CD1c-positive myeloid dendritic cell (primary cell): ENCODE data around the gene MAP2K7.

ENCODE experiments used
- DNase-seq: peaks from one replicate; pipeline ENCODE4 v3.0.0-alpha.2; 2016; ENCODE audit errors: extremely low spot score

Gene MAP2K7

DNA sequence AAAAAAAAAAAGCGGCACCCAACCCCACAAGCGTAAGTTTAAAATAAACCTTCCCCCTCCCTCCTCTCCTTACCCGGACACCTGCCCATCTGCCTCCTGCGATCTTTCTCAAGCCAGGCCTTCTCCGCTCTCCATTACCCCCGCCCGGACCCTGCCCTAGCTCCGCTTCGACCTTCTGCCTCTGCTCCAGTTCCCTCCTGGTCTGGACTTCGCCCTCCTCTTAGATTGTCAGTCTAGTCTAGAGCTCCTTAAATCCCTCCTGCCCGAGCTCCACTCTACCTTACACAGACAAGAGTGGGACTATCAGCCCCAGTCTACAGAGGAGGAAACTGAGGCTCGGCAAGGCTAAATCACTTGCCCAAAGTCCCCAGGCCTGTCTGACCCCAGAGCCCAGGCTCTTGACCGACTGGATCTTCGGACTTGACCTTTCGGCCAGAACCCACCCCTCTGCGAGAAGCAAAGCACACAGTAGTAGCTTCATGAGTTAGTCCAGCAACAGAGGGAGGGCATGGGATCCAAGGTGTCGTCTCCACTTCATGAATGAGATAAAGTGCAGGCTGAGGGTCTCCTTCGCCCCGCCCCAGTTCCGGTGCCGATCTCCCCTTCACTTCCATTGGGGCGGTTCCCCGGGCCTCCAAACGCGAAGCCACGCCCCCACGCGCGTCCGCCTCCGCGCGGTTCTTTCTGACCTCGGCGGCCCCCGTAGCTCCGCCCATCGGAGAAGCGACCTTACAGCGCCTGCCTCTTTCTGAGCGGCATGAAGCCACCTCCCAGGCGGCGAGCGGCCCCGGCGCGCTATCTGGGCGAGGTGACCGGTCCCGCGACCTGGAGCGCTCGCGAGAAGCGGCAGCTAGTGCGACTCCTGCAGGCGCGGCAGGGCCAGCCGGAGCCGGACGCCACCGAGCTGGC is 16.2 kb downstream of the MAP2K7 start, which contains the start of gene SNAPC2:
Gene SNAPC2, plus strand, starts transcription at position 729 of the 909 bp plus-strand sequence. Its CDS starts 29 bp downstream, at position 758.
- DNase-seq = peak; percentile 94

DNA sequence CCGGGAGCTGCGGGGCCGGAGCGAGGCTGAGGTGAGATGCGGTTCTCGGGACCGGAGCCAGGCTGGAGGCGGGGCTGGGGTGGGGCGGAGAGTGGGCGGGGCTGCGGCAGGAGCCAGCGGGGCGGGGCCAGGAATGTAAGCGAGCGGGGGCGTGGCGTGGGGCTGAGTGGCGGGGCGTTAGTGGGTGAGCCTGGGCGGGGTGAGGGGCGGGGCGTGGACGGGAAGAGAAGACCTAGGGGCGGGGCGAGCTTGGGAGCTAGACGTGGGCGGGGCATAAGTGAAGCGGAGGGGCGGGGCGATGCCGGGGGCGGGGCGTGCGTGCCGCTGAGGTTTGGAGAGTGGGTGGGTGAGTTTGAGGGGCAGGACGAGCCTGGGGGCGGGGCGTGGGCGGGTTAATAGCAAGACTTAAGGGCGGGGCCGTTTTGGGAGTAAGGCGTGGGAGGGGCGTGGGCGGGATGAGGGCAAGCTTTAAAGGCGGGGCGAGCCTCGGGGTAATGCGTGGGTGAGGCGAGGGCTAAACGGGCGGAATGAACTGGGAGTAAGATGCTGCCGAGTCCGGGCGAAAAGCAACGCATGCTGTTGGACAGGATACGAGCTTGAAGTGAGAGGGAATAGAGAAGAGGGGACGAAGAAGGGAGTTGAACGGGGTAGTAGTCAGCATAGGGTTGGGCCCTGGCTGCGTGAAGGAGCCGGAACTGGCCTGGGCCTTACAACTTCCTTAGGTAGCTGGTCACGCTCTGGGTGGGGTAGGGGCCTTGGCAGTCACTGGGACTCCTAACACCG is 17.0 kb downstream of the MAP2K7 start:
- peak; percentile 98 for DNase-seq

DNA sequence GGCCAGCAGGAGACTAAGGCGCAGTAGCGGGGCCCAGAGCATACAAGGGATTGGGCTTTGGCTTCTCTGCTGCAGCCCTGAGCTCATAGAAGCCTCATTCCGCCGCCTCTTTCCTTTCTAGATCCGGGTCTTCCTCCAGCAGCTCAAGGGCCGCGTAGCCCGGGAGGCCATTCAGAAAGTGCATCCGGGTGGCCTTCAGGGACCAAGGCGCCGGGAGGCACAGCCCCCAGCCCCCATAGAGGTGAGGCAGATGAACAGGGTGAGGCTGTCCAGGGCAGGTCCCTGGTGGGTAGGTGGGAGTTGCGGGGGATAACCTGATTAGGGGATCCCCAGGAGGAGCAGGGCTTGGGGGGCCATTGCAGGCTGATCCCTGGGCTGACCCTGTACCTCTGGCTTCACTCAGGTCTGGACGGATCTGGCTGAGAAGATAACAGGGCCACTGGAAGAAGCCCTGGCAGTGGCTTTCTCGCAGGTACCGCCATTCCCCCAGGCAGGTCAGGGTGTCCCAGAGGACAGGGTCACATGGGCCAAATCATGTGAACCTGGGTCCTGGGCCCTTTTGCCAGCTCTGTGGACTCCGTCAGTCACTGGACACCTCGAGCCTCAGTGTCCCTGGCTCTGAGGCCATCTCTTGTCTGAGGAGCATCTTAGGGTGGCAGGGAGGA is 17.8 kb downstream of the MAP2K7 start:
- no peak for DNase-seq

DNA sequence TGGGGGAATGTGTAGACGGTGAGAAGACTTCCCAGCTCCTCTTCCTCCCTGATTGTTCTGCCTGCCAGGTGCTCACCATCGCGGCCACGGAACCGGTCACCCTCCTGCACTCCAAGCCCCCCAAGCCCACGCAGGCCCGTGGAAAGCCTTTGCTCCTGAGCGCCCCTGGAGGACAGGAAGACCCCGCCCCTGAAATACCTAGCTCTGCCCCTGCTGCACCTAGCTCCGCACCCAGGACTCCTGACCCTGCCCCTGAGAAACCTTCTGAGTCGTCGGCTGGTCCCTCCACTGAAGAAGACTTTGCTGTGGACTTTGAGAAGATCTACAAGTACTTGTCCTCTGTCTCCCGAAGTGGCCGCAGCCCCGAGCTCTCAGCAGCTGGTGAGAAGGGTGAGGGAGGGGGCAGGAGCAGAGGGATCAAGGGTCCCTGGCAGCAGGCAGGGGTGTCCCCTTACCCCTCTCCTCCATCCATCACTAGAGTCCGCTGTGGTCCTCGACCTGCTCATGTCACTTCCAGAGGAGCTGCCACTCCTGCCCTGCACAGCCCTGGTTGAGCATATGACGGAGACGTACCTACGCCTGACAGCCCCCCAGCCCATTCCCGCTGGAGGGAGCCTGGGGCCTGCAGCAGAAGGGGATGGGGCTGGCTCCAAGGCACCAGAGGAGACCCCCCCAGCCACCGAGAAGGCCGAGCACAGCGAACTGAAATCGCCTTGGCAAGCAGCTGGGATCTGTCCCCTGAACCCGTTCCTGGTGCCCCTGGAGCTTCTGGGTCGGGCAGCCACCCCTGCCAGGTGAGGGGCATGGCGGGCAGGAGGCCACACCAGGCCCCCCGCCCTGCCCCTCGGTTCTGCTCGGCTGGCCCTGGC is 18.5 kb downstream of the MAP2K7 start:
- DNase-seq = no peak

DNA sequence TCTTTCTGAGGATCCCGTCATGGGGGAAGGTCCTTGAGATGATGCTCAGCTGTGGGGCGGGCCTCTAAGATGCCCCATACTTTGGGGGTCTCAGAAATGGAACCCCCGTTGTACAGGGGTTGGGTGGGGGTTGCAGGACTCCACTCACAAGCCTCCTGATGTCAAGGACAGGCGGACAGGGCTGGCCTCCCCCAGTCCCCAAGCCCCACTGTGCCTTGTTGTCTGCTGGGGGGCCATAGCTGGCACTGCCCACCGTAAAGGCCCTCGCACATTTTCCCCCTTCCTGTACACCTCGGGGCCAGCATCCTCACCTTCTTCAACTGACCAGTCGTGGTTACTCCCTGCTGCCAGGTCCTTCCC is 19.1 kb downstream of the MAP2K7 start:
- no peak for DNase-seq

DNA sequence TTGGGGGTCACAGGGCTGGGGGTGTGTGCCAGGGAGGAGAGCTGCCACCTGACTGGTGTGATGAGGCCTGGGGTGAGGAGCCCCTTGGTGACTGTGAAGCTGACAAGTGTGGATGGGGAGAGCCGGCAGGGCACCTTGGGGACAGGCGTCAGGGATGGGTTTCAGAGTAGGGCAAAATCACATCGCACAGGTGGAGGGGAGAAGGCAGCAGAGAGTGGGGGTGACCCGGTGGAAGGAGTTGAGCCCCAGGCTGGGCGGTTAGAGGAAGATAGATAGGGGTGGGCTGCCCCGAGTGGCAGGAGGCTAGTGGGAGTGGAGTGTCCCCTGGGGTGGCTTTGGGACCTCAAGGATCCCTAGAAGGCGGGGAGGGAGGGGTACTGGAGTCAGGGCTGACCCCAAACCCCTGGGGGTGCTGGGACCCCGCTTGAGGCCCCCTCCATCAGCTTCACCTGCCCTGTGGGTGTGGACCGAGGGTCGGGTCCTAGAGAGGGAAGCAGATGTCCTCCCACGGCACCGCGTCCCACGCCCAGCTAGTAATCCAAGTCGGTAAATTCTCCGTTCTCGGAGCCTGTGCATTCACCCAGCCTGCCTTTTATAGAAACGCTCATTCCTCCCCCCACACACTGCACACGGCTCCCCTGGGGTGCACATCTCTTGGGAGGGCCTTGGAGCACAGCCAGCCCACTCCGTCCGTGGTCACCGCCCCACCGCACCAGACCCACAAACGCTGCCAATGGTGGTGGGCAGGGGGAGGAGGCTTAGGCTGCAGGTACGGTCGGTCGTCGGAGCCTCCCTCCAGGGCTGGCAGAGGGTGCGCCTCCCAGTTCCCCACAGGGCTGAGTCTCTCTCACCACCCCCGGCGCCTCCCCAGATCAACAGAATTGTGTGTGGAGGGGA is 19.9 kb downstream of the MAP2K7 start:
- no peak for DNase-seq

DNA sequence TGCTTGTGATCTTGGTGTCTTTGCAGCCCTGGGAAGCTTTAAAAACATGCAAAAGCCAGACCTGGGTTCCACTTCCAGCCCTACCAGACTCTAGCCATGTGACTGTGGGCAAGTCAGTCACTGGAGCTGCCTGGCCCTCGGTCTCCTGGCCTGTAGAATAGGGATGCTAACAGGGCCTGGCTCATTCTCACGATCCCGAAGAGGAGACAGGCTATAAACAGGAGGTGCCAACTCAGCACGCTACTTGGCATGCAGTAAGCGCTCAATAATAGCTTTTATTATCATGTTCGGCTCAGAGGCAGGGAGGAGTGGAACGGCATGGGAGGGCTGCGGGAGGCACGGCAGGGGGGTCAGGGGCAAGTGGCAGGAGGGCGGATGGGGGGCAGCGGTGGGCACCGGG is 20.6 kb downstream of the MAP2K7 start:
- DNase-seq = no peak

DNA sequence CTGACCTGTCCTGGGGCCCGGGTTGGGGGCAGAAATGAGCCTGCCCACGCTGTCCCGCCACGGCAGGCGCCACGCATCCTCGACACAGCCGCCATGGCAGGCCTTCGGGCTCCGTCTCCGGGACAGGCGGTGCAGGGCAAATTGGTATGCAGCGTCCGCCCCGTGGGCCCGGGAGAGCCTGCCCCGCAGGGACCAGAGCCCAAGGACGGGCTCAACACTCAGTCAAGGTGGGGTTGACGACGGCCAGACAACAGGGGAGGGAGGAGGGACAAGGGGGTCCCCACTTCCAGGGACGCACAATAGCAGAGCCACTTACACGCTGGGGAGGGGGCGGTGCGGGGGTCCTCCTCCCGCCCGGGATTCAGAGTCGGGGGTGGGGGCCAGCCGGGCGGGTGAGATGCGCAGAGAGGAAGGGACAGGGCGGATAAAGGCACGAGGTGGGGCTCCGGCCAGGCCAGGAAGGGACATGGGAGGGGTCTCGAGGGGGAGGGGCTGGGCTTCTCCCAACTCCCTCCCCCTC is 21.0 kb downstream of the MAP2K7 start:
- DNase-seq = no peak

DNA sequence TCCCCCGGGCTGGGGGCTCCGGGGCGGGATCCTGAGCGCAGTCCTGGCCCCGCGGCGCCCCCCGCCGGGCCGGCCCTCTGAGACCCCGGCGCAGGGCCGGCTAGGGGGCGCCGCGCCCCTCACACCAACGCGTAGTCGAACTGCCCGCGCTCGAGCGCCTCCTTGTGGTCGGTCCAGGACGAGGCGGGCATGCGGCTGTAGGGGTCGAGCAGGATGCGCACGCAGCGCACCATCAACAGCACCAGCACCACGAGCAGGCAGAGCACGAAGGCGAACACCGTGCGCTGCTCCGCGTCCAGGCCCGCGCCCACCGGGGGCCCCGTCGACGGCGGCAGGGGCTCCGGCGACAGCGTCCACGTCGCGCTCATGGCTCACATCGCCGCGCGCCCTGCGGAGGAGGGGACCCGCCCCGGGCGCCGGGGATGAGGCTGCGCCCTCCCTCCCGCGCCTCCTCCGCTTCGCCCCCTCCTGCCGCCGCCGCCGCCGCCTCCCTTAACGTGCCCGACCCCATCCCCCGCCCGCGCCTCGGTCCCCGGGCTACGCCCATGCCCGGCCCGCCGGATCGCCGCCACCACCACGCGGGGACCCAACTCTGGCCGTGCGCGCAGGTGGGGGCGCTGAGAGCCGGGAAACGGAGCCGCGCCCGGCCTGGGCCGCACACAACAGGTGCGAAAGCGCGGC is 21.6 kb downstream of the MAP2K7 start:
- peak; percentile 78 for DNase-seq

DNA sequence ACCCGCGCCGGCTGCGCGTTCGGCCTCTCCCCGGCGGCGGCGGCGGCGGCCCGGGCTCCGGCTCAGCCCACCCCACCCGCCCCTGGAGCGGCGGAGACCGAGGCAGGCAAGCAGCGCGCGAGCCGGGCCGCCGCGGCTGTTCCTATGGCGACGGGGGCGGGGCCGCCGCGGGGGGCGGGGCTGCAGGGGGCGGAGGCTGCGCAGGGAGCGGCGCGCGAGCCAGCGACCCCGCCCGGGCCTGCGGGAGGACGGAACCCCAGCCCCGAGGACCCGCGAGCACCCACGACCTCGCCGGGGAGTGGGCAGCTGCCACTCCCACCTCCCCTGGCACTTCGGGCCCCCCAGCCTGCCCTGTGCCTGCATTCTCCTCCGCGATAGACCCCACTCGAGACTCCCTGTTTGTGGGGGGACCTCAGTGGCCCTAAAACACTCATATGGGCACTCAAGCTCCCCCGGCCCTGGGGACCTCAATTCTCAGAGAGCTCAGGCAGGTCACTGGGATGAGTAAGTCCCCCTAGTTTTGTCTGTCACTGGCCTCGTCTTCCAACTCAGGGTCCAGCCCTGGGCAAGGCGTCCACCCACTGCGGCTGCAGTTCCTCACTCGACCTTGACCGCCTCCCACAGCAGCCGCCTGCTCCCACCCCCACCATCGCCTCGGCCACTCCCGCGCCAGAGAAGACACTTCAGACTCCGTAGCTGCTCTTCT is 22.5 kb downstream of the MAP2K7 start, which contains the start of gene CTXN1:
Gene CTXN1, minus strand, starts transcription at position 115 of the 706 bp plus-strand sequence. CDS start 597 bp downstream, outside the sequence.
- peak; percentile 69 for DNase-seq

DNA sequence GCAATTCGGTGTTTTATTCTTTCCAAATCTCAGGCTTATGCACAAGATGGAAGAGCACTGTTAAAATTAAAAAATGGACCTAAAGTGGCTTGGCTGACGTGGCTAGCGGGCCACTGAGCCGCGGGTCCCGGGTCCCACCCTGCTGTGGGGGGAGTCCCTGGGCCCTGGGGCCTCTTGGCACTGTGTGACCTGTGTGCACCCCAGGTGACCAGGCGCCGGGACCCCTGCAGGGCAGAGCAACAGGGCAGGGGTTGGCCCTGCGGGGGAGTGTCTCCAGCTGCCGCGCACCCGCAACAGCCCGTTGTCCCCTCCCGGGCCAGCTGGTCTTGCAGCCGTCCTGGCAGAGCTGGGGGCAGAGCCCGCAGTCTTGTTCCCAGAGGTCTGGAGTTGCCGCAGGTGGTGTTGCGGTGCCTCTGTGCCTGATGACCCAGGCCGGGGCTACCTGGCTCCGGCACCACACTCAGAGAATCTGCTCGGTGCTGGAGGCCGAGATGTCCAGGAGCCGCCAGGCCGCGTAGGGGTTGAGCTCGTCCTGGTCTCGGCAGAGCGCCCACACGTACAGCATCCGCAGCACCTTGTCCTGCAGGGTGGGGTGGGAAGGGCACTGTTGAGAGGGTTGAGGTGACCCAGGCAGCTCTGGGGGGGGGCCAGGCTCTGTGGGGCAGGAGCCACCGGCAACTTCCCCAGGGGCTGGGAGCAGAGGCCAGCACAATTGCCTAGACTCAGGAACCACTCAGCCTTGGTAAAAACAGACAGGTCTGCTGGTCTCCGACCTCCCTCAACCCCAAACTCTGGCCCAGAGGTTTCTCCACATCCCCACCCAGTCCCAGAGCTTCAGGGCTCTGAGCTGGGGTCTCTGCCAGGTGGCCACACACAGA is 23.3 kb downstream of the MAP2K7 start:
- no peak for DNase-seq

DNA sequence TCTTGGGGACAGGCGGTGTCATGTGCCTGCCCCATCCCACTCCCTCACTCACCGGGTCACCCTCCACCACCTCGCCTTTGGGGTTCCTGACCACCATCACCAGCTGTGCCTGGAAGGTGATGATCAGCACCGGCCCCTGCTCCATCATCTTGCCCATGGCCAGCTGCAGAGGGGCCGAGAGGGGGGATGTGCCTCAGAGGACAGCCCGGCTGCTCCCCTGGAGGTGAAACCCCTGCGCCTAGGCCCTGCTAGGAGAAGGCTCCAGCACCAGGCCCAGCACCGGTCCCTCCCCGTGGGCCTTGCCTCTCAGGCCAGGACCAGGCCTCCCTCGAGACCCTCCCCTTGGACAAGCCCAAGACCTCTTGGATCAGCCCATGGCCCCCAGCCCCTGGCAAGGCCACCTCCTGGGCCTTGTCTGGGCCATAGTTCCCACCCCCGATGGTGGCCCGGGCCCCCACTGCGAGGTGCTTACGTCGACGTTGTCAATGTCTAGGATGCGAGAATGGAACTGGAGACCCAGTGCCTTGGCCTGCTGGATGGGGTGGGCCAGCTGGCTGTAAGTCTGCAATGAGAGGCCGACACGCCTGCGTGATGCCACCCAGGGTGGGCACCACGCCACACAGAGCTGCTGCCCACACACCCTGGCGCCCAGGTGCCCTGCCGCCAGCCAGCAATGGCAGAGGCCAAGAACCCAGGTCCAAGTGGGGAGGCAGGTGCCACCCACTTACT is 24.1 kb downstream of the MAP2K7 start:
- no peak for DNase-seq

DNA sequence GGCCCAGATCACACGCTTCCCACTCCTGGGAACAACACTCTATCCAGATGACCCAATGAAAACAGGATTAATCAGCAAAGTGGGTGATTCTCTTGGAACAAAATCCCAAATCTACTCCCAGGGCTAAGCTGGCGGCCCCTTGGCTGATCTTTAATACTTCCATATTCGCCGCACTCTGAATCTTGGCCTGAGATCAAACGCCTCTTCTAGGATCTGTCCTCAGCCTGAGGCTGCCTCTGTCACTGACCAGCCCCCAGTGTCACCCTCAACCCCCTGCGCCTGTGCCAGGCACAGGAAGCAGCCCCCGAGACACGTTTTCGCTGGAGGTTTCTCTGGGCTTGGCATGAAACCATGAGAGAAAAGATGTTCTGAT is 24.6 kb downstream of the MAP2K7 start:
- DNase-seq = no peak

DNA sequence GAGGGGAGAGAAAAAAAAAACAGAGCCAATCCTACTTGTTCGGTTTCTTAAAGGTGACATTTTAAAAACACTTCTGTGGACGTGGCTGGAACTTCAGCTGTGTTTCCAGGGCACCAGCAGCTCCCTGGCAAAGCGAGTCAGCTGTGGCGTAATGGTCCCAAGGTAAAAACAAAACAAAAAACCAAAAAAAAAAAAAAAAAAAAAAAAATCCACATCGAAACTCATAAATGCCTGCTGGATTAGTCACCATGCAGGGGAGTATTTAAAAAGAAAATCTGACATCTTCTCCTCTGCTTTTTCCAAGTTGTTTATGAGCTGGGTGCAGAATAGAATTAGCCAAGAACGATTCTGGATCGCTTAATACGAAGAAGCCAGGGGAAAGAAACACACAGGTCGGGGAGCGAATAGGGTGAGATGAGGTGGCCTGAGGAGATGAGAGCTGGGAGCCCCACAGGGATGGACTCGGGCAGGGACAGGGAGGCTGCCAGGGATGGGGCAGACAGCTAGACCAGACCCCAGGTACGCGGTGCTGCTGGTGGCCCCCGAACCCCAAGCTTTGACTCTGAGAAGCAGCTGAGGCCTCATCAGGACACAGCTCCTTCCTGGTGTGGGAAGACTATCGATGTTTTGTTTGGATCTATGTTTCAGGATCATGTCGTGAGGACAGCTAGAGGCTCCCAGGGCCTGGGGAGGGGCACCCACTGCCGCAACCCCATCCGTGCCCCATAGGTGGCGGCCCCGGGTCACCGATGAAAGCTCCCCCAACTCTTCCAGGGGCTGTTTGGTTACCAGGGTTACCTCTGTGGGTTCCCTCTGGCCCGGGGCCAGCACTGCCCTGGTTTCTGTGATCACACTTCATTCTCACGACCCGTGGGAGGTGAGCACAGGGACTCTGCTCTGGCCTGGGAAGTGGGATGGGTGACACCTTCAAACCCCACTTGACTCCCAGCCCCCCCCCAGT is 25.3 kb downstream of the MAP2K7 start:
- DNase-seq = peak; percentile 78

DNA sequence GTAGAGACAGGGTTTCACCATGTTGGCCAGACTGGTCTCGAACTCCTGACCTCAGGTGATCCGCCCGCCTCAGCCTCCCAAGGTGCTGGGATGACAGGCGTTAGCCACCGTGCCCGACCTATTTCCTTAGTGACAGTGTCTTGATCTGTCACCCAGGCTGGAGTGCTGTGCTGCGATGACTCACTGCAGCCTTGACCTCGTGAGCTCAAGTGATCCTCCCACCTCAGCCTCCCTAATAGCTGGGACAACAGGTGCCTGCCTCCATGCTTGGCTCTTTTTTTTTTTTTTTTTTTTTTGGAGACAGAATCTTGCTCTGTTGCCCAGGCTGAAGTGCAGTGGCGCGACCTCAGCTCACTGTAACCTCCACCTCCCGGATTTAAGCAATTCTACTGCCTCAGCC is 26.4 kb downstream of the MAP2K7 start:
- DNase-seq = peak; percentile 24

DNA sequence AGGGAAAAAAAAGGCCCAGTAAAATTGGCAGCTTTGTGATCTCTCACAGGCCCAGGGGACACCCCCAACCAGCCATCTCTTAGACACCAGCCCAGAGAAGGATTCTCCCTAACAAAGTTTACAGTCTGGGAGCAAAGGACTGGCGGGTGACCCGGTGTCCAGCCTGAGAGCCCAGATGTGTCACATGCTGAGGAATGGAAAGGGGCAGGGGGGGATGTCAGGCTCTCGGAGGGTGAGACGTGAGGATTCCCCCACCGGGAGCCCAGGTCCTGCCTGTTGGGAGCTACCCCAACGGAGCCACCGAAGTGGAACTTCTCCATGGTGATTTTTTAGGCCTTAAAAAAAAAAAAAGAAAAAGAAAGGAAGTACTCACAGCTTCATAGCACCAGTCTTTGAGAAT is 27.1 kb downstream of the MAP2K7 start:
- DNase-seq = no peak
